ENCODE data around the gene TXLNA. TPM values are rescaled to one million over a fixed set of nuclear protein-coding genes. Genes with fewer than 3 reads are reported as not detected.

Gene TXLNA
- total RNA-seq, 2 experiments from 2014 or later = 84.3 to 86.2 TPM

- intact Hi-C loops (cut with micrococcal nuclease) = loop anchor here (1.0 to 2.0 kb wide), 5 partner anchors 21 to 128 kb away; partner anchors contain the start of genes EIF3I, TMEM234, TMEM39B and TXLNA
- DNase-seq = peak; percentile 72
- H3K27me3 Mint-ChIP-seq (ENCODE audit: low read depth) = no peaks in the 10 kb centered on the region
- peaks cover 38% of the 10 kb centered on the region for H3K4me1 Mint-ChIP-seq (ENCODE audit: low read depth)
- H3K27ac Mint-ChIP-seq = peak within 1 kb of the TSS; percentile 88
- CTCF ChIA-PET = interaction anchor here (0.6 to 1.9 kb wide), 4 partner anchors 10 to 201 kb away, joined by 3 to 5 read pairs (median 4); partner anchors contain the start of gene TXLNA
- H3K36me3 Mint-ChIP-seq (ENCODE audit: low read depth) = peaks cover 11% of the 10 kb centered on the region
- H3K9me3 Mint-ChIP-seq = no peaks in the 10 kb centered on the region
- H3K4me3 Mint-ChIP-seq = peak within 1 kb of the TSS; percentile 70
These were observed 20.9 kb downstream of the TXLNA start, which contains the start of gene CCDC28B for GRCh38 chr1:32200226-32201010. Gene CCDC28B (plus strand): TSS chr1:32200595. CDS start chr1:32201936, 1,341 bp downstream.

- no peaks in the 10 kb centered on the region for H3K27me3 Mint-ChIP-seq (ENCODE audit: low read depth)
- CTCF ChIA-PET = interaction anchor here (0.6 to 1.9 kb wide), 4 partner anchors 9 to 200 kb away, joined by 3 to 5 read pairs (median 4); partner anchors contain the start of gene TXLNA
- peak; percentile 92 for DNase-seq
- peaks cover 13% of the 10 kb centered on the region for H3K36me3 Mint-ChIP-seq (ENCODE audit: low read depth)
- peak overlapping the region; percentile 85 for H3K27ac Mint-ChIP-seq
- H3K4me3 Mint-ChIP-seq = peak overlapping the region; percentile 70
- intact Hi-C loops (cut with micrococcal nuclease) = loop anchor here (1.0 to 2.0 kb wide), 4 partner anchors 22 to 72 kb away; partner anchors contain the start of genes EIF3I, TMEM234 and TXLNA
- H3K4me1 Mint-ChIP-seq (ENCODE audit: low read depth) = peaks cover 35% of the 10 kb centered on the region
- no peaks in the 10 kb centered on the region for H3K9me3 Mint-ChIP-seq
These were observed 21.8 kb downstream of the TXLNA start for GRCh38 chr1:32201011-32201855.

GRCh38 chr1:32204943-32205361, 25.5 kb downstream of the TXLNA start:
- Mint-ChIP-seq H3K27ac (no peak overlapping the region), H3K27me3 (ENCODE audit: low read depth) (no peaks in the 10 kb centered on the region), H3K4me1 (ENCODE audit: low read depth) (peaks cover 32% of the 10 kb centered on the region), H3K4me3 (peak overlapping the region; percentile 90), H3K9me3 (no peaks in the 10 kb centered on the region), H3K36me3 (ENCODE audit: low read depth) (peaks cover 15% of the 10 kb centered on the region)
- intact Hi-C loops (cut with micrococcal nuclease) = no loop called here
- CTCF ChIA-PET = interaction anchor here (3.5 kb wide), 1 partner anchor 11 kb away, joined by 27 read pairs; no protein-coding TSS in a partner anchor
- DNase-seq = no peak

- intact Hi-C loops (cut with micrococcal nuclease) = no loop called here
- H3K27ac Mint-ChIP-seq = peak within 1 kb of the TSS; percentile 76
- peak within 1 kb of the TSS; percentile 90 for H3K4me3 Mint-ChIP-seq
- no peaks in the 10 kb centered on the region for H3K27me3 Mint-ChIP-seq (ENCODE audit: low read depth)
- H3K36me3 Mint-ChIP-seq (ENCODE audit: low read depth) = peaks cover 15% of the 10 kb centered on the region
- CTCF ChIA-PET = interaction anchor here (1.0 to 3.5 kb wide), 3 partner anchors 10 to 43 kb away, joined by 3 to 27 read pairs (median 9); no protein-coding TSS in a partner anchor
- peak; percentile 90 for DNase-seq
- no peaks in the 10 kb centered on the region for H3K9me3 Mint-ChIP-seq
- H3K4me1 Mint-ChIP-seq (ENCODE audit: low read depth) = peaks cover 26% of the 10 kb centered on the region
These were observed 26.2 kb downstream of the TXLNA start, which contains the start of gene IQCC for GRCh38 chr1:32205401-32206370. Gene IQCC (plus strand): TSS chr1:32205671. CDS start chr1:32205682, 11 bp downstream.

GRCh38 chr1:32208469-32208868, 29.0 kb downstream of the TXLNA start:
- no peaks in the 10 kb centered on the region for H3K27me3 Mint-ChIP-seq (ENCODE audit: low read depth)
- H3K9me3 Mint-ChIP-seq = no peaks in the 10 kb centered on the region
- H3K27ac Mint-ChIP-seq = no peak overlapping the region
- DNase-seq = no peak
- intact Hi-C loops (cut with micrococcal nuclease) = no loop called here
- H3K4me3 Mint-ChIP-seq = no peak overlapping the region
- H3K4me1 Mint-ChIP-seq (ENCODE audit: low read depth) = peaks cover 12% of the 10 kb centered on the region
- peaks cover 15% of the 10 kb centered on the region for H3K36me3 Mint-ChIP-seq (ENCODE audit: low read depth)
- CTCF ChIA-PET = interaction anchor here (1.3 kb wide), 1 partner anchor 8 kb away, joined by 3 read pairs; no protein-coding TSS in a partner anchor

- CTCF ChIA-PET = interaction anchor here (1.3 kb wide), 1 partner anchor 8 kb away, joined by 3 read pairs; no protein-coding TSS in a partner anchor
- Mint-ChIP-seq H3K36me3 (ENCODE audit: low read depth) (peaks cover 15% of the 10 kb centered on the region), H3K9me3 (no peaks in the 10 kb centered on the region), H3K27ac (no peak within 1 kb of the TSS), H3K4me3 (no peak within 1 kb of the TSS), H3K27me3 (ENCODE audit: low read depth) (no peaks in the 10 kb centered on the region), H3K4me1 (ENCODE audit: low read depth) (peaks cover 12% of the 10 kb centered on the region)
- intact Hi-C loops (cut with micrococcal nuclease) = no loop called here
- no peak for DNase-seq
These were observed 29.4 kb downstream of the TXLNA start, which contains the start of gene DCDC2B for GRCh38 chr1:32208891-32209328. Gene DCDC2B (plus strand): TSS chr1:32209089. CDS start chr1:32209094, 5 bp downstream.

- no peak overlapping the region for H3K4me3 Mint-ChIP-seq
- no peak overlapping the region for H3K27ac Mint-ChIP-seq
- no peaks in the 10 kb centered on the region for H3K27me3 Mint-ChIP-seq (ENCODE audit: low read depth)
- intact Hi-C loops (cut with micrococcal nuclease) = loop anchor here (1.0 to 5.0 kb wide), 3 partner anchors 74 to 198 kb away; partner anchors contain the start of genes FAM229A and TSSK3
- H3K9me3 Mint-ChIP-seq = no peaks in the 10 kb centered on the region
- no peaks in the 10 kb centered on the region for H3K36me3 Mint-ChIP-seq (ENCODE audit: low read depth)
- CTCF ChIA-PET = interaction anchor here (0.6 to 3.7 kb wide), 60 partner anchors 7 to 407 kb away, joined by 3 to 42 read pairs (median 4); partner anchors contain the start of genes BSDC1, CCDC28B, DCDC2B and FAM167B
- peak; percentile 77 for DNase-seq
- H3K4me1 Mint-ChIP-seq (ENCODE audit: low read depth) = peaks cover 14% of the 10 kb centered on the region
These were observed 36.4 kb downstream of the TXLNA start for GRCh38 chr1:32215629-32216480.

GRCh38 chr1:32216566-32216965, 37.1 kb downstream of the TXLNA start:
- no peaks in the 10 kb centered on the region for H3K27me3 Mint-ChIP-seq (ENCODE audit: low read depth)
- H3K4me1 Mint-ChIP-seq (ENCODE audit: low read depth) = peaks cover 21% of the 10 kb centered on the region
- H3K27ac Mint-ChIP-seq = no peak overlapping the region
- CTCF ChIA-PET = interaction anchor here (0.6 to 3.7 kb wide), 46 partner anchors 8 to 406 kb away, joined by 3 to 42 read pairs (median 5); partner anchors contain the start of genes BSDC1, CCDC28B, DCDC2B and FAM167B
- H3K4me3 Mint-ChIP-seq = no peak overlapping the region
- no peaks in the 10 kb centered on the region for H3K36me3 Mint-ChIP-seq (ENCODE audit: low read depth)
- intact Hi-C loops (cut with micrococcal nuclease) = loop anchor here (5.0 kb wide), 1 partner anchor 146 kb away; the partner anchor contains the start of genes FAM229A and TSSK3
- no peak for DNase-seq
- H3K9me3 Mint-ChIP-seq = no peaks in the 10 kb centered on the region

- DNase-seq = no peak
- H3K9me3 Mint-ChIP-seq = no peaks in the 10 kb centered on the region
- intact Hi-C loops (cut with micrococcal nuclease) = loop anchor here (5.0 kb wide), 1 partner anchor 143 kb away; the partner anchor contains the start of genes FAM229A and TSSK3
- CTCF ChIA-PET = interaction anchor here (1.6 kb wide), 1 partner anchor 194 kb away, joined by 3 read pairs; no protein-coding TSS in a partner anchor
- peaks cover 4% of the 10 kb centered on the region for H3K36me3 Mint-ChIP-seq (ENCODE audit: low read depth)
- H3K27ac Mint-ChIP-seq = no peak overlapping the region
- no peaks in the 10 kb centered on the region for H3K27me3 Mint-ChIP-seq (ENCODE audit: low read depth)
- peaks cover 32% of the 10 kb centered on the region for H3K4me1 Mint-ChIP-seq (ENCODE audit: low read depth)
- H3K4me3 Mint-ChIP-seq = no peak overlapping the region
These were observed 39.5 kb downstream of the TXLNA start for GRCh38 chr1:32219022-32219421.
